HFFc6 (cell line): Measurements from ENCODE around the gene HMX2. TPM values are rescaled to one million over a fixed set of nuclear protein-coding genes. Genes with fewer than 3 reads are reported as not detected.

Source experiments
- DNase-seq: peaks from one replicate; pipeline ENCODE4 v3.0.0-alpha.2; 2018
- H3K27ac Mint-ChIP-seq: 2 replicates; pipeline ENCODE4 v1.8.0; 2020; ENCODE audit warnings: mild to moderate bottlenecking, mixed read lengths
- H3K27me3 Mint-ChIP-seq: 2 replicates; pipeline ENCODE4 v1.8.0; 2021; ENCODE audit warnings: mild to moderate bottlenecking, moderate library complexity, mixed read lengths; ENCODE audit not compliant: insufficient read depth
- H3K36me3 Mint-ChIP-seq: 2 replicates; pipeline ENCODE4 v1.8.0; 2021; ENCODE audit warnings: low read depth, mixed read lengths
- H3K4me1 Mint-ChIP-seq: 2 replicates; pipeline ENCODE4 v1.8.0; 2020; ENCODE audit warnings: low read depth, mixed read lengths
- H3K4me3 Mint-ChIP-seq: 2 replicates; pipeline ENCODE4 v1.8.0; 2020; ENCODE audit warnings: mild to moderate bottlenecking, moderate library complexity, mixed read lengths
- H3K9me3 Mint-ChIP-seq: 2 replicates; pipeline ENCODE4 v1.8.0; 2020; ENCODE audit warnings: mild to moderate bottlenecking, mixed read lengths
- CTCF ChIP-seq: fragments of 200-600 bp; sonication (generic); IDR thresholded peaks from 2 replicates; pipeline ENCODE4 v1.5.0; 2021; ENCODE audit warnings: antibody characterized with exemption, mild to moderate bottlenecking
- total RNA-seq, 6 experiments: library from RNA; stranded (reverse); fragmentation: NEBNext Ultra II Directional; extraction: Animal tissue kit (Norgen Biotek cat#: 25700); gene quantifications; 2 replicates in 1 of 6; 3 replicates in 5 of 6; pipeline ENCODE4 v1.2.3, GENCODE V29; 2021

Gene HMX2
- total RNA-seq, 6 experiments from 2014 or later = not detected

GRCh38 chr10:123144697-123145541 lies 3.0 kb upstream of the HMX2 start:
- H3K4me3 Mint-ChIP-seq = no peak overlapping the region
- H3K4me1 Mint-ChIP-seq = peaks cover 17% of the 10 kb centered on the region
- H3K27me3 Mint-ChIP-seq = peaks cover 77% of the 10 kb centered on the region
- no peak for TF ChIP-seq CTCF
- H3K9me3 Mint-ChIP-seq = no peaks in the 10 kb centered on the region
- no peak for DNase-seq
- H3K36me3 Mint-ChIP-seq = no peaks in the 10 kb centered on the region
- no peak overlapping the region for H3K27ac Mint-ChIP-seq

GRCh38 chr10:123145542-123146012 lies 2.4 kb upstream of the HMX2 start:
- no peak overlapping the region for H3K27ac Mint-ChIP-seq
- peaks cover 17% of the 10 kb centered on the region for H3K4me1 Mint-ChIP-seq
- no peak overlapping the region for H3K4me3 Mint-ChIP-seq

GRCh38 chr10:123146013-123146893 lies 1.7 kb upstream of the HMX2 start:
- Mint-ChIP-seq H3K27ac (no peak overlapping the region), H3K27me3 (peaks cover 76% of the 10 kb centered on the region), H3K36me3 (no peaks in the 10 kb centered on the region), H3K9me3 (no peaks in the 10 kb centered on the region), H3K4me3 (no peak overlapping the region), H3K4me1 (peaks cover 17% of the 10 kb centered on the region)
- no peak for DNase-seq
- TF ChIP-seq CTCF = no peak

More at GRCh38 chr10:123145542-123146012, 2.4 kb upstream of the HMX2 start:
- Mint-ChIP-seq H3K36me3 (no peaks in the 10 kb centered on the region), H3K9me3 (no peaks in the 10 kb centered on the region), H3K27me3 (peaks cover 77% of the 10 kb centered on the region)
- TF ChIP-seq CTCF = no peak
- DNase-seq = no peak

GRCh38 chr10:123146894-123147634 lies 872 bp upstream of the HMX2 start:
- H3K9me3 Mint-ChIP-seq = no peaks in the 10 kb centered on the region
- H3K4me3 Mint-ChIP-seq = no peak overlapping the region
- H3K27ac Mint-ChIP-seq = no peak overlapping the region
- DNase-seq = no peak
- no peak for TF ChIP-seq CTCF
- peaks cover 74% of the 10 kb centered on the region for H3K27me3 Mint-ChIP-seq
- peaks cover 17% of the 10 kb centered on the region for H3K4me1 Mint-ChIP-seq
- H3K36me3 Mint-ChIP-seq = no peaks in the 10 kb centered on the region
